Occipital lobe (tissue), 2 donors: ENCODE measurements around the gene HOXC9. TPM values are rescaled to one million over a fixed set of nuclear protein-coding genes. Genes with fewer than 3 reads are reported as not detected.

Experiments
- DNase-seq: peaks from one replicate; lab custom pipeline; 2025; lab: John Stamatoyannopoulos, UW
- total RNA-seq: library from RNA; depleted of rRNA; stranded (reverse); fragments of >200 nt; gene quantifications from one replicate; pipeline ENCODE4 v1.2.3, GENCODE V29; 2014

Gene HOXC9
- total RNA-seq, 1 donor from 2014 or later, result not detected

- DNase-seq, result no peak
Measured at GRCh38 chr12:53976172-53976822, 23.7 kb upstream of the HOXC9 start.

- DNase-seq, result no peak
Measured at GRCh38 chr12:53976823-53977595, 23.0 kb upstream of the HOXC9 start.

DNA sequence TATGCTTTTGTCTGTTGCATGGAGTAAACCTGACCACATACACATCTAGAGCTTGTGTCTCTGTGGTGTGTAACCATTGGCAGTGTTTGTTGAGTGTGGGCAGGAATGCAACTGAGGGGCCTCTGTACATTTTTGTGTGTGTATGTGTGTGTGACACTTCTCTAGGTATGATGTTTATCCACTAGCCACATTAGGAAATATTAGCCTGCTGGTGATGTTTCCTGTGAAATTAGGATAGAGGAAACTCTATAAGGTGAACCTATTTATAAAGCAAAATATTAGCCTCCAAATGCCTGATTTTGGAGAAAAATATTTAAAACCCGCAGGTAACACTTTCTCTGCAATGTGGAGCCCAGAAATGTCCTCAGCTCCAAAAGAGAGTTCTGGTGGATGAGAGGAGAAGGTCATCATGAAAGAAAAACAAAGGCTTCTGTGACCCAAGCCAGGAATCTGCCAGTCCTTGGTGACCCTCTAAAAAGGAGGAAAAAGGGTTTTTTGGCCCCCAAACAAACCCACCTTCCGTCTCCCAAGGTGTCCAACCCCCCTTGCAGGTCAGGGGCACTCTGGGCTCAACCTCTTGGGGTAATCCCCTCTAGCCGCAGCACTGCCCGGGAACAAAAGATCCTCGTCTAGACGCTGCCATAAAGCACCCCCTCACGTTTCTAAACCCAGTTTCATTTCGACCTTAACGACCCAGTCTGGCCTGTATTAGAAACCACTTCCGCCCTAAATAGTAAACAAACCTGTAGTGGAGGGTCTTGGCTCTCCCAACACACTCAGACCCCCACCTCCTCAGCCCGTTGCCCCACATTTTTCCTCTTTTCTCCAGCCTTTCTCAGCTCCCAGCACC lies 22.1 kb upstream of the HOXC9 start:
- no peak for DNase-seq

- DNase-seq, result no peak
Measured at GRCh38 chr12:53978477-53979356, 21.2 kb upstream of the HOXC9 start.

- DNase-seq, result no peak
Measured at GRCh38 chr12:53980104-53980801, 19.7 kb upstream of the HOXC9 start.

- DNase-seq, result no peak
Measured at GRCh38 chr12:53980802-53981496, 19.0 kb upstream of the HOXC9 start.

DNA sequence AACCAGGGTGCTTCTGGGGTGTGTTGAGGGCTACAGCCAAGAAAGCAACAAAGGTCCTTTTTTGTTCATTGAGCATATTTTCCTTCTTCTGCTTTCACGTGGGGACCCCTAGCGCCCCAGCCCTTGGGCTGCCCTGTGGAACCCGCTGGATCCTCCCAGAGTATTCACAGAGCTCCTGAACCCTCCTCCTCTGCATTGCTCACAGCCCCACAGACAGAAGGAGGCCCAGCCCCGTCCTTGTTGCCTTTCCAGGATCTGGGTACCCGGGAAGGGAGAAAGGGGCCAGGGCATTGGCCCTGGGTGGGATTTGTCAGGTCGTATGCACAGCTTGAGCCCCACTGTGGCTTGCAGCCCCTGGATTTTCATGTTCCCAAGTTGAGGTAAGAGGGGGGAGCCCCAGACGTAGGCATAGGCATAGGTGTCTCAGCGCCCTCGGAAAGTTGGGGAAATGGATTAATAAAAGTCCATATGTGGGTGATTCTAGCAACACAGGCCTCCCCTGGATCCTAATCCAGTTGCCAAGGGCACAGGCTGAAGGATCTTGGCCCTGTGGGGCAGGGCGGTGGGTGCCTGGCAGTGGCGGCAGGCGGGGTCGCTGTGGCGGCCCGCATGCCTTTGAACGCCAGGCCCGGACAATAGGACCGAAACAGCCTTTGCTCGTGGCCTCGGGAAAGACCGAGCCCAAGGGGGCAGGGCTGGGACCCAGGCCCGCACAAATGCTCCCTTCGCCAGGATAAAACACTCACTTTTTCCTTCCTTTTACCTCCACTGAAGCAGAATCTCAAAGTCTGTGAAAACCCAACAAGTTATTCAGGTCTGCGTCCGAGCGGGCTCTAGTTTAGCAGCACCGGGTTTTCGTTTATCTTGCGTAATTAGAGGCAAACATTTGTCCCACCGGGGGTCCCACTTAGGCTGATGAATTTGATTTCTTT lies 18.1 kb upstream of the HOXC9 start:
- no peak for DNase-seq

GRCh38 chr12:53982648-53983567 lies 17.1 kb upstream of the HOXC9 start:
- no peak for DNase-seq

DNA sequence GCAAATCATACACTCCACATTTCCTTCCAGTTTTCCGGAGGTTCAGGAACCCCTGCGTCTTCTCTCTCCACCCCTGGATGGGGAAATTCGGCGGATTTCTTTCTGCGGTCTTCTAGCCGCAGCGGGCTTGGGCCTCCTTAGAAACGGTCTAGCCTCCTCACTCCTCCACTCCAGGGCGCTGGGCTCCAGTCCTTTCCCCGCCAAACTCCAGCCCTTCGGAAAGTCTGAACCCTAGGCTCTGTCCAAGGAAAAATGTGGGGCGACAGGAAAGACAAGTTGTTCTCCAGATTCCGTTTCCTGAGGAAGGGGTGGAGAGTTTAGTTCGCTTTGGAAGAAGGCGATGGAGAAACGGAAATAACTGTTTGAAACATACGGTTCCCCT lies 16.4 kb upstream of the HOXC9 start:
- no peak for DNase-seq

GRCh38 chr12:53983950-53984572 lies 15.9 kb upstream of the HOXC9 start:
- DNase-seq, result no peak

DNA sequence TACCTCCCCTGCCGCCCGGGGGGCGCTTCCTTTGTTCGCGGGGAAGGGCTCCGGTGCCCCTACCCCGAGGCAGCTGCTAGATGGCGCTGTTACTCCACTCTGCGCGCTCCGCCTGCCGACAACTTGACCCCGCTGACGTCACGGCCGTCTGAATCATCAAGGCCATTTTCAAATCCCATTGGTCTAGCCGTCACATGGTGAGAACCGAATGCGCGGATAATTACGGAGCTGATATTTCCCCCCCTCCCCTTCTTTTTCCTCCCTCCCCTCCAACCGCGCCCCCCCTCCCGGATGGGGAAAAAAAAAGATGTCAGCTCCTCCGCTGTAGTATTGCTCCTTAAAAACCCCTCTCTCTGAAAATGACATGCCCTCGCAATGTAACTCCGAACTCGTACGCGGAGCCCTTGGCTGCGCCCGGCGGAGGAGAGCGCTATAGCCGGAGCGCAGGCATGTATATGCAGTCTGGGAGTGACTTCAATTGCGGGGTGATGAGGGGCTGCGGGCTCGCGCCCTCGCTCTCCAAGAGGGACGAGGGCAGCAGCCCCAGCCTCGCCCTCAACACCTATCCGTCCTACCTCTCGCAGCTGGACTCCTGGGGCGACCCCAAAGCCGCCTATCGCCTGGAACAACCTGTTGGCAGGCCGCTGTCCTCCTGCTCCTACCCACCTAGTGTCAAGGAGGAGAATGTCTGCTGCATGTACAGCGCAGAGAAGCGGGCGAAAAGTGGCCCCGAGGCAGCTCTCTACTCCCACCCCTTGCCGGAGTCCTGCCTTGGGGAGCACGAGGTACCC lies 14.9 kb upstream of the HOXC9 start, which contains the start of gene HOXC10:
TSS of gene HOXC10 (plus strand) at position 246 of the 791 bp plus-strand sequence. CDS start at position 360, 114 bp downstream.
- DNase-seq, result no peak

DNA sequence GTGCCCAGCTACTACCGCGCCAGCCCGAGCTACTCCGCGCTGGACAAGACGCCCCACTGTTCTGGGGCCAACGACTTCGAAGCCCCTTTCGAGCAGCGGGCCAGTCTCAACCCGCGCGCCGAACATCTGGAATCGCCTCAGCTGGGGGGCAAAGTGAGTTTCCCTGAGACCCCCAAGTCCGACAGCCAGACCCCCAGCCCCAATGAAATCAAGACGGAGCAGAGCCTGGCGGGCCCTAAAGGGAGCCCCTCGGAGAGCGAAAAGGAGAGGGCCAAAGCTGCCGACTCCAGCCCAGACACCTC lies 14.3 kb upstream of the HOXC9 start:
- no peak for DNase-seq

GRCh38 chr12:53985994-53986685 lies 13.8 kb upstream of the HOXC9 start:
- no peak for DNase-seq

DNA sequence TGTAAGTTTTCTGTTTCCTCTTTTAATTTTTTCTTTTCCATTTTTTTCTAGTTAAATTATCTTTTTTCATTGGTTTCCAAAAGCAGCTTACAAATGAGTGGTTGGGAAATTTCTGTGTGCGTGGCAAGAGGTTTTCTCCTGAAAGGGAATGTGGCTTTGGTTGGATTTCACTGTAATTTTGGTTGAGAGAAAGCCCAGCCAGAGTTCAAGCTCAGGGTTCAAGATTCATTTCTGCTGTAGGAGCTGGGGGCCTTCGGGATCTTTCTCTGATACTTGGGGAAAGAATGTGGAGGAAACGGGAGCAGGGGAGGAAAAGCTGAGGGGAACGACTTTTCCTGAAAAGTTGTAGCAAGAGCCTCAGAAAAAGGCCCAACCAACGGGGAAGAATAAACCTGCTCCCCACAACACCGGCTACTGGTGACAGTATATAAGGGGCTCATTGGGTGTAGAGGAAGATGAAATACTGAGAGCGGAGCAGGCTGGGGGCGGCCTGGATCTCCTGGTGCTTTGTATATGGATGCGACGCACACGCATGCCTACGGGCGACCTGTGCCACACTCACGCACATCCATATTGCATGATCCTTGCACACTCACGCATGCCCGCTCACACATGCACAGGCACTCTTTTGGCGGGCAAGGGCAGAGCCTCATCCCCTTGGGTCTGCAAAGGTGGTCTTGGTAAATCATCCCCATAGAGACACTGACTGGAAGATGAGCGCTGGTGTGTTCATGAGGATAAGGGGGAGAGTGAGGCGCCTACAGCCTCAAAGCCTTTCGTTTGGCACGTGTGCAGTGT lies 13.1 kb upstream of the HOXC9 start:
- DNase-seq, result no peak

GRCh38 chr12:53987787-53988230 lies 12.2 kb upstream of the HOXC9 start:
- DNase-seq, result no peak
